Measurements from ENCODE around the gene TESK2.

The TESK2 gene

GRCh38 chr1:45328680-45329079 lies 162.3 kb downstream of the TESK2 start:
- DNase-seq (ENCODE audit: extremely low read depth, low read depth): no peak

GRCh38 chr1:45327644-45328515 lies 163.1 kb downstream of the TESK2 start:
- TF ChIP-seq CTCF (IDR thresholded peaks at IDR 0.05; ENCODE audit: low read depth, low read length): no peak
- no peak for DNase-seq (ENCODE audit: extremely low read depth, low read depth)

More at GRCh38 chr1:45328680-45329079, 162.3 kb downstream of the TESK2 start:
- no peak for TF ChIP-seq CTCF (IDR thresholded peaks at IDR 0.05; ENCODE audit: low read depth, low read length)

- DNase-seq (ENCODE audit: extremely low read depth, low read depth): no peak
- no peak for TF ChIP-seq CTCF (IDR thresholded peaks at IDR 0.05; ENCODE audit: low read depth, low read length)
Measured at GRCh38 chr1:45326627-45327623, 164.0 kb downstream of the TESK2 start, which contains the start of gene HPDL. TSS of gene HPDL (plus strand) at chr1:45326895. CDS start at chr1:45327149, 254 bp downstream.

GRCh38 chr1:45325851-45326506 lies 165.0 kb downstream of the TESK2 start:
- no peak for DNase-seq (ENCODE audit: extremely low read depth, low read depth)
- TF ChIP-seq CTCF (IDR thresholded peaks at IDR 0.05; ENCODE audit: low read depth, low read length): no peak

- DNase-seq (ENCODE audit: extremely low read depth, low read depth): no peak
- no peak for TF ChIP-seq CTCF (IDR thresholded peaks at IDR 0.05; ENCODE audit: low read depth, low read length)
Measured at GRCh38 chr1:45322486-45323040, 168.4 kb downstream of the TESK2 start.

- no peak for DNase-seq (ENCODE audit: extremely low read depth, low read depth)
- no peak for TF ChIP-seq CTCF (IDR thresholded peaks at IDR 0.05; ENCODE audit: low read depth, low read length)
Measured at GRCh38 chr1:45321444-45321843, 169.5 kb downstream of the TESK2 start.

Measured in AG09319 (cell line).